M059J (cell line): ENCODE measurements around the gene BCCIP. TPM values are rescaled to one million over a fixed set of nuclear protein-coding genes. Genes with fewer than 3 reads are reported as not detected.

Source experiments
- DNase-seq: peaks from one replicate; pipeline ENCODE4 v3.0.0-alpha.2; 2012; ENCODE audit warnings: low read depth
- total RNA-seq: library from RNA; depleted of rRNA; stranded (reverse); fragments of >200 nt; shearing (Covaris generic); gene quantifications from 2 replicates; pipeline ENCODE4 v1.2.3, GENCODE V29; 2014

Gene BCCIP
- total RNA-seq, 1 experiment from 2014 or later, result 103 TPM

DNA sequence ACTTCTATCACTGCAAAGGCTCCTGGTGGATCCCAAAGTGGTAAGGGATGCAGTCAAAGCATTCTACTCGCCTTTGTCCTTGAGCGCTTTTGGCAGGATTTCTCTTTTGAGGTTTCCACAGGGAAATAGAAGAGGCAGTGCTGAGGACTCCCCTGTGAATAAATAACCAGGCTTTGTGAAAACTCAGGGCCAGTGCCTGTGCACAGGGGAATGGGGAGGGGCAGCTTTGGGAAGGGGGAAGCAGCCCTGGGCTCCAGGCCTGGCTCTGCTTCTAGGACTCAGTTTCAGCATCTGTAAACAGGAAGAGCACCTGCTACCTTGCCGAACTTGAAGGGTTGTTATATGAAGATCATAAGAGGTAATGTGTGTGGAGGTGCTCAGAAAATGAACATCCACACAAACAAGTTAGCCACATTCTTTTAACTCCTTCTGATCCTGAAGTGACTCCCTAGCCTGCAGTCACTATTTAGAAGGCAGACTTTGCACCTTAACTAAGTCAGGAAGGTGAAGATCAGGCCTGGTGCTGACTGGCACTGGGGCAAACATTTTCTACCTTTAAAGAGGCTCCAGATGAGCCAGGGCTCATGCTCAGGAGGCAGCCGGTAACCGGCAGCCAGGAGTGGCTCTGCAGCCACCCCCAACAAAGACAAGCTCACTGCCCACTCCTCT is 25.2 kb upstream of the BCCIP start:
- DNase-seq, result no peak

DNA sequence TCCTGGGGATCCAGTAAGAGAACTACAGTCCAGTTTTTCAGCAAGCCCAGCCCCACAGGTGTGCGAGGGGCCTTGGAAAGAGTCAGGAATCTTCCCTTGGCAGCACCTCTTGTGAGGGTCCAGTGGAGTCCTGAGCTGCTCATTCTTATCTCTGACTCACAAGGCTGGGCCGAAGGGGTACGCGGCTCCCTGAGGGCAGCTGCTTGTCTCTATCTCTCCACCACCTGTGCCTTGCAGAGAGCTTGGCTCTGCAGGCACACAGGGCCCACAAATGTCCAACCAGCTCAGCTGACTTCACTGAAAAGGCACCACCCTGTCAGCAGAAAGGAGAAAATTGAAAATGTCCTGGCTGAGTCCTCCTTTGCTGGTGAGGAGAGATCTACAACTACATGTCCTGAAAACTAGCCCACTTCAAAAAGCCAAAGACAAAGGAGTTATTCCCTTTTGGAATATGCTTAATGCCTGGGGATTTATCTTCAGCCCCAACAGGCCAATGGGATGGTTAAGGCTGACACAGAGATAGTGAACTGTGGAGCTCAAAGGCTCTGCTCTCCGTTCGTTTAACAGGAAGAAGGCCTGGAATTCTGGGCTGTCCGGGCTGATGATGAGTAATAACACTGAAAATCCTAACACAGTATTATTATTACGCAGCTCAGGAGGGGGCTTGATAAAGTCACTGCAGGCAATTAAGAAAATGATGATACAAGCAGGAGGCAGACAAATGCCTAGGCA is 23.7 kb upstream of the BCCIP start:
- no peak for DNase-seq

DNA sequence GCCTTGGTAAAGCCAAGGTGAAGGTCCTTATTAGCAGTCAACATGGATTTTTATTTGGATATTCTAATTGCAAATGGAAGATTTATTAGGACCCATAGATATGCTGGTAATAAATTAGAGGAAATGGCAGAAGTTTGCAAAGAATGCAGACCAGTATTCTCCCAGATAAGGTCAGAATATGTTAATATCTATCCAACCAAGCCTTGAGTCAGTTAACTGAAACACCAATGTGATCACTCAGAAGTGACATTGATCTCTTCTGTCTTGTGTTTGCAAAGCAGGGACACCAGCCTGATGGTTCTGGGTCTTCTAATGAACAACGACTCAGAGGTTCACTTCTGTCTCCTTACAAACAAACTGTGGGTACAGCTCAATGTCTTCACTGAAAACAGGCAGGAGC is 21.8 kb upstream of the BCCIP start:
- no peak for DNase-seq

DNA sequence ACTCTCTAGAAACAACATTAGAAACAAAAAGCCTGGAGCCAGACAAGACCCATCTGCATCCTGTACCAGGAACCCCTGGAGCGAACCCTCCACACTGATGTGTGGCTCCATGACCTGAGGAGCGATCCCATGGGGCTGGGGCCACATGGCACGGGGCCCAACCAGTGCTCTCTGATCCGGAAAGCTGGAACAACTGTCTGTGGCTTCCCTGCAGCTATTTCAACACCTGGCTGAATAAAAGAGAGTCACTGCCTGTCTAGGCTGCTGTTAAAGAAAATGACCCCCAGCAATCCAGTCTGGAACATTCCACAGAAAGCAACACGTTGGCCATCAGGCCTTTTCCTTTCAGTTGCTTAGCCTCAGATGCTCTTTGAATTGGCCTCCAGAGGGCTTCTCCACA is 21.2 kb upstream of the BCCIP start:
- DNase-seq, result no peak

DNA sequence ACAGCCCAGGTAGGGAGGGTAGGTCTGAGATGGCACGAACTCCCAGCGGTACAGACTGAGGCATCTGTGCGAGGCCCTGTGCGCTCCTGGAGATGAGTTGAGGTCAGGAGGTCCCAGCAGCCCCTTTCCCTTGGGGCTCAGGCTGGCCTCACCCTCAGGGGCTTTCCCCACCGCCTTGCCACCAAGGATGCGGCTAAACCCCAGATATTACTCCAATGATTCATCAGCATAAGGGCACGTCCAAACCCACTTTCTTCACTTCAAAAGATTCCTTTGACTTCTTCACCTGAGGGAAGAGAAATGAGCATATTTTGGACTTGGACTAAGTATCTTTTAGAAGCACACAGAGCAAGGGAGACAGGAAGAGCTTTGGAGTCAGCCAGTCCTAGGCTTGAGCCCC is 20.6 kb upstream of the BCCIP start:
- no peak for DNase-seq

DNA sequence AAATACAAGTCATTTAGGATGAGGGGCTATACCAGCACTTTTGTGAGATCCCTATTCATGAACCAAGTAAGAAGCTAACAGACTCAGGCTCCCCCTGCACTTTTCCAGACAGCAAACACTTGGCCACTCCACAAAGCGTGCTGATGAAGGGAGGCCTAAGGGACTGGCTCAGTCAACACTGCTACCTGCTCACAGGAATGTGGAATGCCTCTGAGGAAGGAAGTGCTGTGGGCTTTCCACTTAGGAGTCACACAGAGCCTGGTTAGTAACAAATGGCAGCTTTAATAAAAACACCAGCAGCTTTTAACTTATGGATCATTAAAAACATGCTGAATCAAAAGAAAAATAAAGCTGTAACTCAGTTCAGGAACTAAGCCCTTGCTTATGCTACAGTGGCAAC is 15.3 kb upstream of the BCCIP start:
- no peak for DNase-seq

DNA sequence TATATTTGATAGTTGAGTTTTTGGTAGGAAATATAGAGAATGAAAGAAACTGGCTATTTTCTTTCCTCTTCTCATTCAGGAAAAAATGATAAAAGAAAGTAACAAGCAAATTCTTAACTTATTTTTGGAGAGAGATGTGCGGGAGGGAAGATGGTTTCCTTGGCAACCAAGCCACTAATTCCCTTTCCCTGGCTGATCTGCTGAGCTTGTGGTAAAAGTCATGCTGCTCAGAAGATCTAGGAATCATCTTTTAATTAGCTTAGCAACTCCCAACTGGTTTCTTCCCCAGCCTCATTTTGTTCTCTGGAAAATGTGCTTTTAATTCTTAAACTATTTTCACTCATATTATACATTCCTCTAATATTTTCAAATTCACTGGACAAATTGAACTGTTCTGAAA is 12.1 kb upstream of the BCCIP start:
- DNase-seq, result no peak

DNA sequence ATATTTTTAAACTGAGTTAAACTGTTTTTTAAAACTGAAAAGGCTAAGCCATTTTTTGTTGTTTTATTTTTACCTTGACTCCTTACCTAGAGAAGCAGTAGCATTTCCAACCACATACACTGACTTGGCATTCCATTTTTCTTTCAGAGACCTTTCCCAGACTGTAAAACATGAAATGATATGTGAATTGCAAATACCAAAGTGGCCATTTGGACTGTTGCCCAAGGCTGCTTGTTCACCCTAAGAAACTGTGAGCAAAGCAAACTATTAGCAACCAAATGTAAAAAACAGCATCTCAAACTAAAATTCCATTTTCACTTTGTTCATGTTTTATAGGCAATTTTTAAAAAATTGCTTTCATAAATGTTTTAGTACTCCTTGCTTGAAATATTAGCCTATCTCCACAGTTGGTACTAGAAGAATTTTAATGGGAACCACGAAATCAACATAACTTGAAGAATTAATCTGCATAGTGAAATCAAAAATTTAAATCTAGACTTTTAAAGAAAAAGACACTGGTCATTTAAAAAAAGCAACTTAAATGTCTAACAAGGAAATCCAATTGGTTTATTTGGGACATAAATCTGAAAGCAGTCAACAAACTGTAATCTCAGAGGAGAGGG is 11.1 kb upstream of the BCCIP start:
- DNase-seq, result peak; percentile 14

DNA sequence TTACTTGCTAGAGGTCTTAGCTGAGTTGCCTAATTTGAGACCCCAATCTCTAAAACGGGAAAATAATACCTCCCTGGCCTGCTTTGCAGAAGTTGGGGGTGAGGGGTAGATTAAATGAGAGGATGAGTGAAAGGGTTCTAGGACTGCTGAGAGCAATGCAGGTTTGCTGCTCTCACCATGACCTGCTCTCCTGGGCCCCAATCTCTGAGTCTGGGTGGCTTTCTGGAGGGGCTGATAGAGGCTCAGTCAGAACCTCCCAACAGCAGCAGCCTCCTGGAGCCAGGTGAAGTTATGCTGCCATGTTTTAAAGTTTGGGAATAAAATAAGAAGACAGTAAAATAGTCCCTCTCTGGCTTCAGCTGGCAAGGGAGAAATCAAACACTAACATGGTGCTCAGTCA is 7.6 kb upstream of the BCCIP start:
- DNase-seq, result no peak

DNA sequence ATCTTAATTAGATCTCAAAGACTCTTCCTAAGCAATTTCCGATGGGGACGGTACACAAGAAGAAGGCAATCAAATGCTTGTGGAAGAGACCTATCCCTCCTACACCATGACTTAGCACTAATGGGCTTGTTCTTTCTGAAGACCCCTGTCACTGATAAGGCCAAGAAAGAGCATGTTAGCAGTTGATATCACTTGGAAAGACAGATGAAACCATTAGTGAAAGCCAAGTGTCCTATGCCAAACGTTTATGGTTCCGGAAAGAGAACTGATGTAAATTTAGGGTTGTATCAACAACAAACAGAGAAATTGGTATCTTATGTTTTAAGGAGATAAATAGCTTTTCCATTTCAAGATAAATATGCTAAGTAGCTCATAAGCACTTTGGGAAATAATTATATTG is 6.8 kb upstream of the BCCIP start:
- no peak for DNase-seq

DNA sequence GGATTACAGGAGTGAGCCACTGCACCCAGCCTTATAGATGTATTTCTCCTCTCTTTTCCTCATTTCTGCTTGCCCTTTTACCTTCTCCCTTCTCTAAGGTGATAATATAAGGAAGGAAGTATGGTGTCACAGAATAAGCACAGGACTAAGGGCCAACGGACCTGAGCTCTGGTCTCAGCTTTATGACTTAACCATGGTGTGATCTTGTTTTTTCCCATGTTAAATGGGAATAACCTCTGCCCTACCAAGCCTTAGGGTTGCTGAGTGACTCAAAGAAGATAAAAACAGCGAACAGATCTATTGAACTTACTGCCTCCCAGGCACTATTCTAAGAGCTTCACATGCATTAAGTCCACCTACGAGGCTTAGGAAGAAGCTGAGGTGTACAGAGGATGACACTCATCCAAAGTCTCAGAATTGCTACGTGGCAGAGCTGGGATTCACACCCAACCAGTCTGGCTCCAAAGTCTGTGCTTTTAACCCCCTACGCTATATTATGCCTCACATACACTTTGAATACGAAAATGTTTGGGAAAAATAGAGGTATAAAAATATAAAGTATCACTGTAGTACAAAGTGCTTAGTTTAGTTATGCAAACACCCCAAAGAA is 5.9 kb upstream of the BCCIP start:
- no peak for DNase-seq

DNA sequence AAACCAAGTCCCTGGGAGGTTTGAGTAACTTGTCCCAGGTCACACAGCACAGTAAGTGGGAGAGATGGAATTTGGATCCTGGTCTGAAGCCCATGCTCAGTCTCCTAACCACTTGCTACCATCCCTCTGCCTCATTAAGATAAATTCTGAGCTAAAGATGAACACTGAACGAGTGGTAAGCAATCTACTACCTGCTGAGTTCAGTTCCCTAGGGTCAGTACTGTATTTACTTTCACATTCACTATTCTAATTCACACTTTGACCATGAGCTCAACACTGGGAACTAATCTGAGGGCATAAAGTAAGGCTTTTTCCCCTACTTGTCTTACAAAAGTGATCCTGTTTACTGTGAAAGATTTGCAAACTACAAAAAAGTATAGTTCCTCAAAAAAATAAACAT is 2.6 kb upstream of the BCCIP start:
- no peak for DNase-seq

DNA sequence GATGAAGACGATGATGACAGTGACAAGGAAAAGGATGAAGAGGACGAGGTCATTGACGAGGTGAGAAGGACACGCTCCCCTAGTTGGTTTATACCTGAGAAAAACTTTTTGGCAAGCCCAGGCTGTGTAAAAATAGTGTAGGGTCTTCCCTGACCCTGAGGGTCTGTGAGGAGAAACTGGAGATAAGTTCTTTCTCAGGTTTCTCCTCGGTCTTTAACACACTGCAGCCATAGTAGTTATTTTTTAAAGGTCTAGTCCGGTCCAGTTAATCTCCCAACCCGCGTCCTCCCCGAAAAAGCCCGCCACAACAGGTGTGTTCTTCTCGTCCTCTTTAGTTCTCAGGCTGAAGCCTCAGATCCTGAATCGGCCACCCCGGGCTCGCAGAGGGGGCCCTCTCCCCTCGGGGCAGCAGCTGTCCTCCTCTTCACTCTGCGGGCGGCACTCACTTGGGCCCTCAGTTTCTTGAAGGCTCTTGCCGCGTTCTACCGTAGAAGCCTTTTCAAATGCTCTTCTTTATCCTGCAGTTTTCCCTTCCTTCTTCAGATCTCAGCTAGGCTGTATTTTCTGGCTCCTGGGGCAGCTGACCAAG is 411 bp downstream of the BCCIP start:
- DNase-seq, result peak; percentile 6

DNA sequence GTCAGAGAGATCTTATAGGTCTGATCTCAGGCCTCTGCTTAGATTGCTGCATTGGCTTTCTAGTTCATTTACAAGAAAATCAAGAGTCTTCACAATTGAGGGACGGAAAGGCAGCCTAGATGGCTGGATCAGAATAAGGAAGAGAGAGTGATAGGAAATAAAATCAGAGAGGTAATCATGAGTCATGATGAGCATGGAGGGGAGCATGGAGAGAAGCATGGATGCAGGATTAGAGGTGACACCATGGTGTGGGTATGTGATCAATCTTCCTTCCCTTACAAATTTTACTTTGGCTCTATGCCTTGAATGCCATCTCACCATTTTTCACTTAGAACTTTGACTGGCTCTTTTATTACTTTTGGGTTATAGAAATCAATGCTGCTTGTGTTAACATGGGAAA is 1.4 kb downstream of the BCCIP start:
- DNase-seq, result peak; percentile 34

DNA sequence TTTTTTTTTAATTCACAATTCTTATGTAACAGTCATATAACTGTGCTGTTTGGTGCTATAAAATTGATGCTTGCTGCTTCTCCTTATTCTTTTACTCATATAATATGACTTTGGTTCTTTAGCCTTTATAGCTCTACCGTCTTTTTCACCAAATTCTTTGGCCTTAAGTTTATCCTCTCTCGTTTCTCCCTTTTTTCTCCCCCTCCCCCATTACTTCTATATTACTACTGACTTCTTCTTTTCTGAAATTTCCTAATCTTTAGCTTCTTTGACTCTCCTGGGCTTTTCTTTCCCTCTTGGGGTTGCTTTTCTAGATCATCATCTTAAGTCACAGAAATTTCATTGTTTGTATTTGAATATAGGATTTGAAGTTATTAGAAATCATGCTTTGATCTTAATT is 3.8 kb downstream of the BCCIP start:
- DNase-seq, result no peak

DNA sequence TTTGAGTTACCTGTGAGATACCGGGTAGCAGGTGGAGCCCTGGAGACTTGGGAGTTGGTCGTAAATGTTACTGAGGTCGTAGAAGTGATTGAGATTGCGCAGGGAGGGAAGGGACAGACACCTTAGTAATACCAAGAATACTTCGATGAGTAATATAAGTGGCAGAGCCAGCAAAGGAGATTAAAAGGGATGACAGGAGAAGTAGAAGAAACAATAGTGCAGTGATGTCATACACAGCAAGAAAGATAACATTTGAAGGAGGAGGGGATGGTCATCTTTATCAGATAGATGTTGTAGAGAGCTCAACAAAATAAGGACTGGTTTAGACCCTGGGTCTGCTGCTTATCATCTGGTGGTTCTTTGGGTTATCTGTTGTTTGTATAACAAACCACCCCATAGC is 5.0 kb downstream of the BCCIP start:
- DNase-seq, result no peak

DNA sequence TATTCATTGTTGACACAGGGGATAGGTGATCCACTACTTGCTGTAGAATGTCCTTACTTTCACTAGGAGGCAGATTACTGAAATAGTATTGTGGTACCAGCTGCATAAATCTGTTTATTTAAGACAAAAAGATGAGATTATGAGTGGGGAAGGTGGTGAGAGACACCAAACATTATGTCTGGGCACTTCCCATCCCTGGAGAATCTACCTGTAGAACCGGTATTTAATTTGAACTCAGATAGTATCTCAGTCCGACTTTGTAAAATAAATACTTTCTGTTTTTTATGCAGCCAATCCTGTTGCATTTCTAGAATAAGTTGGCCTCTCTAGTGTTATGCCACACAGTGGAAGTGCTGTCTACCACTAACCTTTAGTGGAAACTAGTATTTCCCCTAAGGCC is 13.4 kb downstream of the BCCIP start:
- no peak for DNase-seq

DNA sequence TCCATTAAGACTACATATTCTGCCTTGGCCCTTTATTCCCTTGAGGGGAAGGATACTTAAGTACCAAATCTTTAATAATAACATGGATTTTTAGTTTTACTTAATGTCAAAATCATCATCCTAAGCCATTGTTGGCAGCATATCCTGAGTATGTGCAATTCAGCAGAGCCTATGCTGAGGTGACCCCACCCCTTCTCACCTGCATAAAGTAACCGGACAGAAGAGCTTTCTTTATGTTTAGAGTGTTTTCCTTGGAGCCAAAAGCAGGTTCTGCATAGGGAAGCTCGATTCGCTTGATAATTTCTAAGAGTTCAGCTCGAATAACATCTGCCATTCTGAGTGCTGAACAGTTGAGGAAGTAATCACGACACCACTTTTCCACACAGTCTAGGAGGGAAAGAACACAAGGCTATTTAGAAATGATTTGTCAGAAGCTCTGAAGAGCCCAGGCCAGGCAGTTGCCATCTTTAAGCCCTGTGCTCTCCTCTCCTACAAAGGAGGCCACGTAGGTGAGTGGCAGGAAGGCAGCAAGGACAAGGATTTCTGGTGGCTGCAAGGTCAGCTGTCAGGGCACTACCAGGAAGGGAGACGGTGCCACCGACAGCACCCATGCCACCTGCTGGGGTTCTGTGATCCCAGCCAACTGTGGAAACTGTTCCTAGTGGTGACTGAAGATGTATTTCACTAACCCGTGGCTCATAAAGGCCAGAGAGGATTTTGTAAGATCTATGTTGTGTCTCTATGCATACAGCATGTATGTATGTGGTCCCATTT is 15.6 kb downstream of the BCCIP start:
- DNase-seq, result no peak

DNA sequence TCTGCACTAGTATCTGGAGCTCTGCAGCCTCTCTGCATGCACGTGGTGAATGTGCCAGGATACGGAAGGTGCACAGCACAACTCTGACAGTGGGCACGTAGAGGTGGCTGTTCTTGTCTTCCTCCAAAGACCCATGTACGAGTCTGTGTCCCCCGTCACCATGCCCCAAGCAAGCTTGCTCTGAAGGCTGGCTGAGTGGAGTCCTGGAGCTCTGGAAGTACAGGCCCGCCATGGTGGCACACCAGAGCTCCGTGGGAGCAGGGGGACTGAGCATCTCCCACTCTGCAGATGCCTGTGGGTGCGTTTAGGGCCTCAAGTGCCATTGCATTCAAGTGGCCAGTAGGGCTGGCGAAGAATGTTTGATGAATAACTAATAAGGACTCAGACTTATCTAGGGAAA is 17.1 kb downstream of the BCCIP start:
- no peak for DNase-seq

DNA sequence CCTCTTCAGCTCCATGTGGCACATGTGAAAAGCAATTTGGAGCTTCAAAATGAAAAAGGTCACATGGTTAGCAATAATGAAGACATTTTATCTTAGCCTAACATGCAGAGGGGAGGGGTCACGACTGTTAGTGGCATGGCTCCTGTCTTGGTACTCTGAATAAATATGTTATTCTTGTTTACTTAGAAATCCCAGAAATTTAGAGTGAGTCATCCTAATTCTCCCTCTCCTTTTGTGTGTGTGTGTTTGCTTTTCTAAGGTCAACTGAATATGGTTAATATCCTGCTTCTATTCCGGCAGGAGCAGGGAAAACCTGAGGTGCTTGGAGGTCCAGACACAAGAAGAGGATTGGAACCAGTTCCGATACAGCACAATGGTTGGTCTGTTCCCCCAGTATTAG is 17.6 kb downstream of the BCCIP start:
- peak; percentile 16 for DNase-seq

DNA sequence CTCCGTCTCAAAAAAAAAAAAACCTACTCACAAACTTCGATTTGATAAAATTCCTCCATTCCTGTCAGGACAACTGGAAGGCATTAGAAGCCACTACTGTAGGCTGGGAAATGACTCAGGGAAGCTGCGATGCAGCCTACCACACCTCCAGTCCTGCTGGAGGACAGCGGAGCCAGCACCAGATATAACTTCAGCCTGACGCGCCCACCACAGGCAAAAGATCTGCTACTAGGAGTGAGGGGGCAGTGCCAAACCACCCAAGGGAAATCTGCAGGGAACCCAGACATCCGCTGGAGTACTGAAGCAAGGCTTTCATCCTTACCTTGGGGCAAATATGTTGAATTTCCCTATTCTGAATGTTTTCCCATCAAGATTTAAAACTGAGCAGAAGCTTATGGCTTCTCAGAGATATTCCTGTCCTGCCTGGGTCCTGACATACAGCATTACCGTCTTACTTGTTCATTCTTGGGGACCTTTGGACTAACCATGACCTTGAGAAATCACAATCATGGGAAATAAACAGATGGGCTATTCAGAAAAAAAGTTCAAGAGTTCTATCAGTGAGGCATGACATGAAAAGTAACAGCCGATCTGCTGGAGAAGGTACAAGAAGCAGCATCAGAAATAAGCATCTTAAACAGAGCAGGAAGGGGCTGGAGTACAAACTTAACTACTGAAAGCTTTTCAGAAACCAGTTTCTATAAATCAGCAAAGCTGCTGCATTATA is 20.4 kb downstream of the BCCIP start:
- no peak for DNase-seq
